ENCODE measurements around the gene COBLL1.

GRCh38 chr2:164843346-164843911 lies 1.8 kb upstream of the COBLL1 start:
- TF ChIP-seq CTCF (IDR thresholded peaks at IDR 0.05) (no peak), POLR2A (IDR thresholded peaks at IDR 0.05; ENCODE audit: low read depth) (no peak)
